ENCODE results near the gene PTPRK.

The PTPRK gene

GRCh38 chr6:128505603-128506002 is 14.8 kb downstream of the PTPRK start:
- WGBS, 2 experiments, result 95 to 97% methylated on average over 2 of the region's 2 CpGs

GRCh38 chr6:128504003-128504654 is 16.3 kb downstream of the PTPRK start:
- Histone ChIP-seq H3K9me3 (ENCODE audit: control insufficient read depth, low read length) (no peaks in the 10 kb centered on the region), H3K4me1 (ENCODE audit: control insufficient read depth, insufficient read depth, low read length) (no peaks in the 10 kb centered on the region), H3K36me3 (ENCODE audit: control insufficient read depth, insufficient read depth, low read length) (no peaks in the 10 kb centered on the region), H3K27ac (ENCODE audit: insufficient read depth, low read depth, low read length, poor library complexity, severe bottlenecking) (no peak overlapping the region), H3K4me3 (ENCODE audit: insufficient read depth, low read depth, low read length) (no peak overlapping the region), H3K27me3 (ENCODE audit: control insufficient read depth, insufficient read depth, low read length, poor library complexity, severe bottlenecking) (no peaks in the 10 kb centered on the region)
- WGBS, 2 experiments, result 91 to 95% methylated on average over 3 of the region's 3 CpGs

More at GRCh38 chr6:128505603-128506002, 14.8 kb downstream of the PTPRK start:
- no peaks in the 10 kb centered on the region for H3K4me1 ChIP-seq (ENCODE audit: control insufficient read depth, insufficient read depth, low read length)
- H3K9me3 ChIP-seq (ENCODE audit: control insufficient read depth, low read length), result no peaks in the 10 kb centered on the region
- no peaks in the 10 kb centered on the region for H3K36me3 ChIP-seq (ENCODE audit: control insufficient read depth, insufficient read depth, low read length)
- no peak overlapping the region for H3K4me3 ChIP-seq (ENCODE audit: insufficient read depth, low read depth, low read length)
- H3K27me3 ChIP-seq (ENCODE audit: control insufficient read depth, insufficient read depth, low read length, poor library complexity, severe bottlenecking), result no peaks in the 10 kb centered on the region
- no peak overlapping the region for H3K27ac ChIP-seq (ENCODE audit: insufficient read depth, low read depth, low read length, poor library complexity, severe bottlenecking)

- Histone ChIP-seq H3K4me3 (ENCODE audit: insufficient read depth, low read depth, low read length) (no peak overlapping the region), H3K36me3 (ENCODE audit: control insufficient read depth, insufficient read depth, low read length) (no peaks in the 10 kb centered on the region), H3K9me3 (ENCODE audit: control insufficient read depth, low read length) (no peaks in the 10 kb centered on the region), H3K27ac (ENCODE audit: insufficient read depth, low read depth, low read length, poor library complexity, severe bottlenecking) (no peak overlapping the region), H3K4me1 (ENCODE audit: control insufficient read depth, insufficient read depth, low read length) (no peaks in the 10 kb centered on the region), H3K27me3 (ENCODE audit: control insufficient read depth, insufficient read depth, low read length, poor library complexity, severe bottlenecking) (no peaks in the 10 kb centered on the region)
- WGBS, 2 experiments, result 85 to 90% methylated on average over 5 to 7 of the region's 7 CpGs
These were observed 19.4 kb downstream of the PTPRK start for GRCh38 chr6:128500749-128501600.

GRCh38 chr6:128500014-128500413 is 20.4 kb downstream of the PTPRK start:
- H3K27ac ChIP-seq (ENCODE audit: insufficient read depth, low read depth, low read length, poor library complexity, severe bottlenecking), result no peak overlapping the region
- H3K4me3 ChIP-seq (ENCODE audit: insufficient read depth, low read depth, low read length), result no peak overlapping the region

GRCh38 chr6:128499079-128499731 is 21.2 kb downstream of the PTPRK start:
- H3K9me3 ChIP-seq (ENCODE audit: control insufficient read depth, low read length), result no peaks in the 10 kb centered on the region
- no peak overlapping the region for H3K4me3 ChIP-seq (ENCODE audit: insufficient read depth, low read depth, low read length)
- peaks cover 11% of the 10 kb centered on the region for H3K4me1 ChIP-seq (ENCODE audit: control insufficient read depth, insufficient read depth, low read length)
- H3K27me3 ChIP-seq (ENCODE audit: control insufficient read depth, insufficient read depth, low read length, poor library complexity, severe bottlenecking), result no peaks in the 10 kb centered on the region
- 75 to 81% methylated on average over 2 to 4 of the region's 4 CpGs for WGBS, 2 experiments
- no peak overlapping the region for H3K27ac ChIP-seq (ENCODE audit: insufficient read depth, low read depth, low read length, poor library complexity, severe bottlenecking)
- H3K36me3 ChIP-seq (ENCODE audit: control insufficient read depth, insufficient read depth, low read length), result no peaks in the 10 kb centered on the region

More at GRCh38 chr6:128500014-128500413, 20.4 kb downstream of the PTPRK start:
- Histone ChIP-seq H3K9me3 (ENCODE audit: control insufficient read depth, low read length) (no peaks in the 10 kb centered on the region), H3K27me3 (ENCODE audit: control insufficient read depth, insufficient read depth, low read length, poor library complexity, severe bottlenecking) (no peaks in the 10 kb centered on the region), H3K4me1 (ENCODE audit: control insufficient read depth, insufficient read depth, low read length) (peaks cover 5% of the 10 kb centered on the region), H3K36me3 (ENCODE audit: control insufficient read depth, insufficient read depth, low read length) (no peaks in the 10 kb centered on the region)

- Histone ChIP-seq H3K4me1 (ENCODE audit: control insufficient read depth, insufficient read depth, low read length) (peaks cover 11% of the 10 kb centered on the region), H3K27ac (ENCODE audit: insufficient read depth, low read depth, low read length, poor library complexity, severe bottlenecking) (no peak overlapping the region), H3K9me3 (ENCODE audit: control insufficient read depth, low read length) (no peaks in the 10 kb centered on the region), H3K27me3 (ENCODE audit: control insufficient read depth, insufficient read depth, low read length, poor library complexity, severe bottlenecking) (no peaks in the 10 kb centered on the region), H3K4me3 (ENCODE audit: insufficient read depth, low read depth, low read length) (no peak overlapping the region), H3K36me3 (ENCODE audit: control insufficient read depth, insufficient read depth, low read length) (no peaks in the 10 kb centered on the region)
- WGBS, 2 experiments, result 29 to 37% methylated on average over 2 of the region's 2 CpGs
These were observed 22.2 kb downstream of the PTPRK start for GRCh38 chr6:128498234-128498633.

GRCh38 chr6:128495536-128496333 is 24.7 kb downstream of the PTPRK start:
- H3K4me3 ChIP-seq (ENCODE audit: insufficient read depth, low read depth, low read length), result no peak overlapping the region
- no peaks in the 10 kb centered on the region for H3K27me3 ChIP-seq (ENCODE audit: control insufficient read depth, insufficient read depth, low read length, poor library complexity, severe bottlenecking)
- H3K9me3 ChIP-seq (ENCODE audit: control insufficient read depth, low read length), result no peaks in the 10 kb centered on the region
- 90 to 95% methylated on average over 6 of the region's 6 CpGs for WGBS, 2 experiments
- H3K4me1 ChIP-seq (ENCODE audit: control insufficient read depth, insufficient read depth, low read length), result peaks cover 26% of the 10 kb centered on the region
- H3K27ac ChIP-seq (ENCODE audit: insufficient read depth, low read depth, low read length, poor library complexity, severe bottlenecking), result no peak overlapping the region
- H3K36me3 ChIP-seq (ENCODE audit: control insufficient read depth, insufficient read depth, low read length), result no peaks in the 10 kb centered on the region

- H3K27me3 ChIP-seq (ENCODE audit: control insufficient read depth, insufficient read depth, low read length, poor library complexity, severe bottlenecking), result no peaks in the 10 kb centered on the region
- H3K9me3 ChIP-seq (ENCODE audit: control insufficient read depth, low read length), result no peaks in the 10 kb centered on the region
- H3K4me1 ChIP-seq (ENCODE audit: control insufficient read depth, insufficient read depth, low read length), result peaks cover 31% of the 10 kb centered on the region
- no peak overlapping the region for H3K4me3 ChIP-seq (ENCODE audit: insufficient read depth, low read depth, low read length)
- no peaks in the 10 kb centered on the region for H3K36me3 ChIP-seq (ENCODE audit: control insufficient read depth, insufficient read depth, low read length)
- H3K27ac ChIP-seq (ENCODE audit: insufficient read depth, low read depth, low read length, poor library complexity, severe bottlenecking), result no peak overlapping the region
- 13 to 28% methylated on average over 2 to 4 of the region's 5 CpGs for WGBS, 2 experiments
These were observed 26.0 kb downstream of the PTPRK start for GRCh38 chr6:128494440-128494839.

- Histone ChIP-seq H3K9me3 (ENCODE audit: control insufficient read depth, low read length) (no peaks in the 10 kb centered on the region), H3K27ac (ENCODE audit: insufficient read depth, low read depth, low read length, poor library complexity, severe bottlenecking) (no peak overlapping the region), H3K4me1 (ENCODE audit: control insufficient read depth, insufficient read depth, low read length) (peaks cover 31% of the 10 kb centered on the region), H3K27me3 (ENCODE audit: control insufficient read depth, insufficient read depth, low read length, poor library complexity, severe bottlenecking) (no peaks in the 10 kb centered on the region), H3K36me3 (ENCODE audit: control insufficient read depth, insufficient read depth, low read length) (no peaks in the 10 kb centered on the region), H3K4me3 (ENCODE audit: insufficient read depth, low read depth, low read length) (no peak overlapping the region)
- WGBS, 2 experiments, result 93 to 98% methylated on average over 3 of the region's 4 CpGs
These were observed 26.5 kb downstream of the PTPRK start for GRCh38 chr6:128493877-128494276.
